HG02678 (cell line): Measurements from ENCODE around the gene TMEM115.

ENCODE experiments used
- ATAC-seq: cut with Tn5 transposase; IDR thresholded peaks from one replicate; pipeline ENCODE4 v1.9.1; 2021; ENCODE audit warnings: mild to moderate bottlenecking, moderate library complexity; ENCODE audit not compliant: unreplicated experiment

The TMEM115 gene, protein sequence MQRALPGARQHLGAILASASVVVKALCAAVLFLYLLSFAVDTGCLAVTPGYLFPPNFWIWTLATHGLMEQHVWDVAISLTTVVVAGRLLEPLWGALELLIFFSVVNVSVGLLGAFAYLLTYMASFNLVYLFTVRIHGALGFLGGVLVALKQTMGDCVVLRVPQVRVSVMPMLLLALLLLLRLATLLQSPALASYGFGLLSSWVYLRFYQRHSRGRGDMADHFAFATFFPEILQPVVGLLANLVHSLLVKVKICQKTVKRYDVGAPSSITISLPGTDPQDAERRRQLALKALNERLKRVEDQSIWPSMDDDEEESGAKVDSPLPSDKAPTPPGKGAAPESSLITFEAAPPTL

GRCh38 chr3:50358911-50359759 is at the start of gene TMEM115:
TMEM115 (minus strand) TSS chr3:50359521; CDS start chr3:50359063, 458 bp downstream.
- ATAC-seq, result peak; percentile 99

DNA sequence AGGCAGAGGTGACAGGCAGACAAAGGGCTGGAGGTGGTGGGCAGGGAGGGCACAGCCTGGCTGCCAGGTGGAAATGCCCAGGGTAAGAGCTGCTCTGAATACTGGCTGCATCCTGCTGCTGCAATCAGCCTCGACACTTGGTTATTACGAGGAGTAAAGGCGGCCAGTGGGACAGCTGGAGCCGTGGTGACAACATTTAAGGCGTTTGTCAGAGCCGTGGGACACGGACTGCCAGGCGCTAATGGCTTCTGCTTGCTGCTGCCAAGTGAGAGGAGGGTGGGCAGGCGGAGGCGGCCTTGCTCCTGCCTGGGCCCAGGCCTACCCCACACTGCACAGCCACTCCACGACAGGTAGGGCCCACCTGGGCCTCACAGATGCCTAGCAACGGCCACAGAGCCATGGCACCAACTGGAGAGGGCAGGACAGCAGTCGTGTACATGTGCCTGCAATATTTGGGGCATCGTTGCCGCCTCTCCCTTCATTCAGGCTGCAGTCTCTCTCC is 49.2 kb upstream of the TMEM115 start:
- no peak for ATAC-seq

DNA sequence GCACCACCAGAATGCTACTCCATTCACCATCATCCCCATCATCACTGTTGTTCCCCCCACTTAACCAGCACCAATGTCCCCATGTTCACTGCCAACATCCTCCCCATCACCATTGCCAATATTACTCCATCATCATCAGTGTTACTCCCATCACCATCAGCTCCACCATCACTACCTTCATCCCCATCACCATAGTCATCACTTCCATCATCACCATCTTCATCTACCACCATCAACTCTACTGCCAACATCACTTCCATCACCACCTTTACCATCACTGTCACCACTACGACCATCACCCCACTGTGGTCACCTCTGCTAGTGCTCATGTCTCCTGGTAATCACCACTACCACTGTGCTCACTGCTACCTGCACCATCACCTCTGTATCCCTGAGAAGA is 47.2 kb upstream of the TMEM115 start:
- no peak for ATAC-seq

GRCh38 chr3:50405249-50405648 is 45.9 kb upstream of the TMEM115 start:
- ATAC-seq, result no peak

DNA sequence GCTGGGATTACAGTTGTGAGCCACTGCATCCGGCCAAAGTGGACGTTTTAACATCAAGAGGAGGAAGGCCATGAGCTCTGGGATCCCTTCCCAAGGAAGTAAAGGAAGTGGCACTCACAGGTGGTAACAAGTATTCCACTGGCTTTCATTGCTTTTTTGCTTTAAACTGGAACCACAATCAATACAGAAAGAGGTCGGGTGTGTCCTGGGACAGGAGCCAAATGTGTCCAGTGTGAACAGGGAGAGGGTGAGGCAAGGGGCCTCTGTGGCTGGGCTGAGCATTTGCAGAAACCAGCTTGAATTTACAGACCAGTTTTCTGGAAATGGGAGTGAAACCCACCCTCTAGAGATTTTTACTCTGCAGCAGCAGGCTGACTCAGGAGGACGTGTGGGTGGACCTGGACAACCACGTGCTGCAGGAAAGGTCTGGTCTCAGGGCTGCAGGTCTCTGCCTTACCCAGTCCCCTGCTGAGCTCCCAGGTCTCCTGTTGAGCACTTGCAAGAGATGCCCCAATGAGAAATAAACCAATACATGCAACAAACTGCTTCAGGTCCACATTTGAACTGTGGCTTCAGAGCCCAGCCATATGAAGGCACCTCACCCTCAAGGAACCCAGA is 42.8 kb upstream of the TMEM115 start:
- no peak for ATAC-seq

- ATAC-seq, result no peak
Measured at GRCh38 chr3:50396502-50396901, 37.2 kb upstream of the TMEM115 start.

DNA sequence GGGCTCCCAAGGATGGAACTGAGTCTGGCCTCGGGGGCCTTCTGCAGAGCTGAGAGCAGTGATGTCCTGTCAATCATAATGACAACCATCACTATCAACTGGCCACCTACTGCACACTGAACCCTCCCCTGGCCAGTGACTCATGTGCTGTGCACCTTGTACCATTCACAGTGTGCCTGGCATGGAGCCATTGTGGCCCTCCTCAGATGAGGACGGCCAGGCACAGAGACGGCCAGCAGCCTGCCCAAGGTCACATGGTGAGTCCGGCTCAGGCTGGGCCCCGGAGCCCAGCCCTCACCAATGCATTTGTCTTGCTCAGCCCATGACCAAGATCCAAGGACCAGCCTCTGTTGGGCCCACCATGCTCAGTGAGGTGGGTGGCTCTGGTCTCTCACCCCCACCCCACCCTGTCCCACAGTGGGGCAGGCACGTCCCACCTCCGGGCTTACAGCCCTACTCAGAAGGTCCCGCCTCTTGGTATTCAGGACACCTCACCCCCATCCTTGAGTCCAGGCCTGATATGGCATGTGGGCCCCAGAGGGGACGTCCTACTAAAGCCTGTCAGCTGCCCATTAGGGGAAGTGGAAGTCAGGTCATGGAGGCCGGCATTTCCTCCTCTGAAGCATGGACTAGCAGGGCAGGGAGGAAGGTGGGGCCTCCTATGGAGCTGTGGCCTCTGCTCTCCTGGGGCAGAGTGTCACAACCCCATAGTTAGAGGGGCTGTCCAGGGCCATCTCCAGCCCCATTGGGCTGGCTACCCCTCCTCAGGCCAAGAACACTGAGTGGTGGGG is 35.9 kb upstream of the TMEM115 start:
- ATAC-seq, result no peak

GRCh38 chr3:50393061-50393460 is 33.7 kb upstream of the TMEM115 start:
- no peak for ATAC-seq

GRCh38 chr3:50392101-50392715 is 32.9 kb upstream of the TMEM115 start:
- no peak for ATAC-seq

- no peak for ATAC-seq
Measured at GRCh38 chr3:50390508-50391224, 31.3 kb upstream of the TMEM115 start.

DNA sequence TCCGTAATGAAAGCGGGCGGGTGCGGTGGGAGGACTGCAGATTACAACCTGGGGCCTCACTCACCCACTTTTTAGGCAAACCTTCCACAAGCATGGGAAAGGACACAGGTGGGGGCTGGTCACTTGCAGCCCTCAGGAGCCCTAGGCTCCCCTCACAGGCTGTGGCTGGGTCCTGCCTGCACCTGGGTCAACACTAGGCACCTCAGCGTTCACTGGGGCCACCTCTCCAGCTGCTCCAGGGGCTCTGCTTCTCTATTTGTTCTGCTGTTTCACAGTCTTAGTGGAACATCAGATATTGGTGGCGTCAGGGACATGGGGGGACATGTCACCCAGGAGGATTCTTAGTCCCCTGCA is 30.1 kb upstream of the TMEM115 start:
- ATAC-seq, result no peak

DNA sequence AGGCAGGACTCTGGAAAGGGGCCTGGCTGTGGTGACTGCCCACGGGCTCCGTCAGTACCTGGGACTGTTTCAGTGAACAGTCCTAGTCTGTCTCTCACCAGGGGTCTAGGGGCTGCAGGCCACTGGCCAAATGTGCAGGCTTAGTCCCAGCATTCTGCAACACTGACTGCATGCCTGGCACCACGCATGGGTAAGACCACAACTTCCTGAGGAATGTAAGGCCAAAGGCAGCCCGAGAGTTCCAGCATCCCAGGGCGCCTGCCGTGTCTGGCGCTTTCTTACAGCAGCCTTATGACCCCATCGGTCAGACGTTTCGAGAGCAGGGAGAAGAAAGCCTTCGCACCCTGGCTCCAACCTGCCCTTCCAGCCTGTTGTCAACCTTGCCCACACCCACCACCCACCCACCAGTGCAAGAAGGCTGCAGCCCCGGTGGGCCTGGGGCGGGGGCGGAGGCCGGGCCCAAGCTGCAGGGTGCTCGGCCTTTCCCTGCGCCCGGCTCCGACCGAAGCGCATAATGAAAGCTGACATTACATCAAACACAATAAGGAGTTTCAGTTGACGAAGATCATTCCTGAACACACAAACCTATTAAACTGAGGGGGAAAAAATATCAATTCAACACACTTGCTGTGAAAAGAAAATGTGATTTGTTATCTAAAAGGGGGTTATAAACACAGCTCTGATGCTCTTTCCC is 29.5 kb upstream of the TMEM115 start:
- ATAC-seq, result no peak

DNA sequence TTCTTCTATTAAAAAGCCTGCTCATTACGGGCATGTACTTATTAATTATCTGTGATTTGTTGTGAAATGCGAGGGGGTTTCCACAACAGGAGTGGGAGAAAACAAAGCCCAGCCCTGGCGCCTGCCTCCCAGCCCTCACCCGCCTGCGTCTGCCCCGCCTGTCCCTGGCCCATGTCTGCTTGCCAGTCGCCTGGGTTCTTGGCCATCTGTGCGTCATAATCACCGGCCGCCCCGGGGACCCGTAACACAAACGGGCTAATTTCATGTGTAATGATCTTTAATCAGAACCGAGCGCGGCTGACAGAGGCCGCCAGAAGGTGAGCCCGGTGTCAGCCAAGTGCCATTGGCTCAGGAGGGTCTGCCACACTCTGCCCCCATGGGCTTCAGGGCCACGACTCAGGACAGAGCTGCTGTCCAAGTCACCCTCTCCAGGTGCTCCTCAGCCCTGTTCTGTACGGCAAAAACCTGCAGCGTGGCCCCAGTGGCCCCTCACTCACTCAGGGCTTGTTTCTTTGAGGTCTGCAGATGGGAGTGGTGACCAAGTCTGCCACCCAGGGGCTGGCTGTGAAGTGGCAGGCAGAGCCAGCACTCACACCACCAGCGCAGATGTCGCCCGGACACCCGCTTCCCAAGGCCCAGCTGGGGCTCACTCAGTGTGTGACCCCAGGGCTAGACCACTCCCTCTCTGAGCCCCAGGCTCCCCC is 28.8 kb upstream of the TMEM115 start:
- ATAC-seq, result no peak

DNA sequence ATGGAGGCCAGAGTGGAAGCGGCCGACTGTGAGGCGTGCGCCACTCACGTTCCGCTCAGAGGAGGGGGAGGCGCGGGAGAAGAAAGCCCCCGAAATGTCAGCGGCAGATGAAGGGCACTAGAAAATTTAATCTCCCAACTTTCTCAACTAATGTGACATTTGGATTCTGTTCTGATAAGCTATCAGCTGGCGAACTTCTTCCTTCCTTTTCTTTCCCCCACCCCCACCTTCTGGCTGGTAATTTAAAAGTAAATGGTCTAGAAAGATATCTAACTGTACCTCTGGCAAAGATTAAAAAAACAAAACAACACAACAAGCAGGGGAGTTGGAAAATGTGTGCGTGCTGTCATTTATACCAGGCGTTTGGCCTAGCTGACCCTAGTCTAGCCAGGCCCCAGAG is 26.4 kb upstream of the TMEM115 start:
- no peak for ATAC-seq

GRCh38 chr3:50383750-50384149 is 24.4 kb upstream of the TMEM115 start:
- ATAC-seq, result no peak

DNA sequence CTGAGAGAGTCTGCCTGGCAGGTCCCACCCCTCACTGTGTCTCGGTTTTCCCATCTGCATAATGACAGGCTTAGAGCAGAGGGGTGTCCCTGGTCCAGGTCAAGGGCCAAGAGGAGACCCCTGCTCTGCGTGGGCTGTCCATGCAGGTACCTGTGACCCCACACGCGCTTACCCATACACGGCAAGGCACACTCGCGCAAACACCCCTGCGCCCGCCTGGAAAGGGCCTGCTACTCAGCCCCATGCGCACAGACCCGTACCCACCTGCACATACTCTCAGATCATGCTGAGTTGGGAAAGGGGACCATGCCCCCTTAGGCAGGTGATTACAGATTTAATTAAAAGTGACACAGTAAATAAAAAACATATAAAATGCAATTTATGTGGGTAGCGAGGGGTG is 23.4 kb upstream of the TMEM115 start:
- no peak for ATAC-seq

DNA sequence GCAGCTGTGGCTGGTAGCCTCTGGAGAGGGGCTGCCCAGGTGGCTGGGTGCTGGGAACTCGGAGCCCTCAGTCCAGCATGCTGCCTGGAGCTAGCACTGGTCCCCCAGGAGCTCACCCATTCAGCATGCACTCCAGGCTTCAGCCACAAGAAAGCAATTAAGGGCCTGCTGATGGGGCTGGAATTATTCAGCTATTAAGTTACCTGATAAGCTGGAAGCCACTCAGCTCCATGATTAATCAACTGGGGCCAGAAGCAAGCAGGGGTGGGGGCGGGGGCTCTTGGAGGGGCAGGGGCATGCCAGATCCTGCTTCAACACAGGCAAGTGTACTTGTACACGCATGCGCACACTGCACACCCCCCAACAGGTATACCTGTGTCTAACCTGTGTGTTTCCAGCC is 22.1 kb upstream of the TMEM115 start:
- ATAC-seq, result no peak

- ATAC-seq, result no peak
Measured at GRCh38 chr3:50380405-50381085, 21.2 kb upstream of the TMEM115 start.
